ENCODE data around the gene ROR1. TPM values are rescaled to one million over a fixed set of nuclear protein-coding genes. Genes with fewer than 3 reads are reported as not detected.

ROR1 gene
- total RNA-seq, result 12.3 TPM
- long read RNA-seq, partial matches to known transcripts, result 10 of 22 reads
- long read RNA-seq, other reads (novel, unspliced or antisense), result 12 of 22 reads

GRCh38 chr1:63773815-63774616 is at the start of gene ROR1:
Gene ROR1, plus strand, starts transcription at chr1:63774017.
- peak; percentile 95 for DNase-seq (ENCODE audit: low spot score)

GRCh38 chr1:63724375-63724899 is 49.4 kb upstream of the ROR1 start:
- no peak for DNase-seq (ENCODE audit: low spot score)

GRCh38 chr1:63728611-63729226 is 45.1 kb upstream of the ROR1 start:
- no peak for DNase-seq (ENCODE audit: low spot score)

GRCh38 chr1:63729227-63729620 is 44.6 kb upstream of the ROR1 start:
- DNase-seq (ENCODE audit: low spot score), result no peak

DNA sequence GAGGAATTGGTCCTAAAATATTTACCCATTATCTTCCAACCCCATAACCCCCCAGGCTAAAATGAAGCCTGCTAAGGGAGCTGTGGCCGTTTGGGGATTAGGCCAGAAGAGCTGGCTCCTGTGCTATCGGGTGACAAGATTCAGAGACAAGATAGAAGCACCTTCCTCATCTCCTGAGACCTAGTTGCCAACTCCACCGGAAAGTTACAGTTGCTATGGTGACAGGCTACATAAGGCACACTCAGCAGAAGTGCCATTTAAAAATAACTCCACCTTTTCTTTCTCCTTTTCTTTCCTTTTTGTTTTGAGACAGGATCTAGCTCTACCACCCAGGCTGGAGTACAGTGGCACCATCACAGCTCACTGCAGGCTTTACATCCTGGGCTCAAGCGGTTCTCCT is 43.6 kb upstream of the ROR1 start:
- DNase-seq (ENCODE audit: low spot score), result no peak

DNA sequence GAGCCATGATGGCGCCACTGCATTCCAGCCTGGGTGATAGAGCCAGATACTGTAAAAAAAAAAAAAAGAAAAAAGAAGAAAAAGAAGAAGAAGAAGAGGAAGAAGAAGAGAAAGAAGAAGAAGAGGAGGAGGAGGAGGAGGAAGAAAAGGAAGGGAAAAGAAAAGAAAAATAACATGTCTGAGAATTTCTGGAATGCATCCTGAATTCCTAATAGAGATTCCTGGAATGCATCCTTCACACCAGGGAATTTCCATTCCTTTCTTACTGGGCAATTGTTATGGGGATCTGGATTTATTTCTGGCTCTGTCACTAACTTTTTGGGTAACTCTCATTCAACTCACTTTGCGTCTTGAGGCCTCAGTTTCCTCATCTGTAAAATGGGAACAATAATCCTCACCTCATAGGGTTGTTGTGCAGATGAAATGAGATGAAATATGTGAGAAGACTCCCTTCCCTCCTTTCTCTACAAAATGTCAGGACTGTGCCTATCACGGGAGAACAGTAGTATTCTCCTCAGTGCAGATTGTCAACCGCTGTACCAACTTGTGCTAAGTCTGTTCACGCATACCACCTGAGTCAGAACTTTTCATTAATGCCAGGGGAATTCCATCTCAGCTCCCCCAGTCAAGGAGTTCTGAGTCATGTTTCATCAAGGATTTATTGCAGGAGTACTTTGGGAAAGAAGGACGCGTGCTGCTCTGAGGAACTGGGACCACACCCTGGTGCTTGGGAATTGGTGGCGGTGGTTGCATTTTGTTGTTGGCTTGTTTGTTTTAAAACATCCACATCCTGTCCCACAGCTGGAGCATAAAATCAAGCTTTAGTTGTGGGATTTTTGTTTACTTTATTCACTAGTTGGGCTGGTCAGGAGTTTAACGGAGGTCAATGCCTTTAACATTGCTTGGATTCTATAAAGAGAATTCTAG is 42.4 kb upstream of the ROR1 start:
- DNase-seq (ENCODE audit: low spot score), result no peak

DNA sequence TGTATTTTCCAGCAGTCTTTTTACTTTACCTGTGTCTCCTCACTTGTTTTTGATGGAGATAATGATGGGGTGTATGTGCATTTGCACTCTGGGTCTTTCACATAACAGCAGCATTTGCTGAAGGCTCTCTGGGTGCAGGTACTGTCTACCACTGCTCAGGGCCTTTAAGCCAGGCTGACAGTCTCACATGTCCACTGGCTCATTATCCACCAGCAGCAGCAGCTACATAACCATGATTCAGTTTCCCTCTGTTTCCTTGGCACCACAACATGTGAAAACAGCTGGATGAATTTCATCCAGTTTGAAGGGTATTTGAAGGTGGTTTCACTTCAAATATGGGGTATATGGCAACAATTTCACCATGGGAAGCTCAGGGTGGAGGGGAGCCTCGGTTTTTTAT is 41.2 kb upstream of the ROR1 start:
- no peak for DNase-seq (ENCODE audit: low spot score)

DNA sequence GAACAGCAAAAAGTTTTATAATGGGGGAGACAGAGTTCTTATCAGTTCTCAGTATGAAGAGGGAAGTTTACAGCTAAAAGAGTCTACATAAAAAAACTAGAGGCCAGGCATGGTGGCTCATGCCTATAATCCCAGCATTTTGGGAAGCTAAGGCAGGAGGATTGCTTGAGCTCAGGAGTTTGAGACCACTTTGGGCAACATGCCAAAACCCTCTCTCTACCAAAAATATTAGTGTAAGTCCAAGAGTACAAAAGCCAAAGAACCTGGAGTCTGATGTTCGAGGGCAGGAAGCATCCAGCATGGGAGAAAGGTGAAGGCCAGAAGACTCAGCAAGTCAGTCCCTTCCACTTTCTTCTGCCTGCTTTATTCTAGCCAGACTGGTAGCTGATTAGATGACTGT is 35.0 kb upstream of the ROR1 start:
- no peak for DNase-seq (ENCODE audit: low spot score)

DNA sequence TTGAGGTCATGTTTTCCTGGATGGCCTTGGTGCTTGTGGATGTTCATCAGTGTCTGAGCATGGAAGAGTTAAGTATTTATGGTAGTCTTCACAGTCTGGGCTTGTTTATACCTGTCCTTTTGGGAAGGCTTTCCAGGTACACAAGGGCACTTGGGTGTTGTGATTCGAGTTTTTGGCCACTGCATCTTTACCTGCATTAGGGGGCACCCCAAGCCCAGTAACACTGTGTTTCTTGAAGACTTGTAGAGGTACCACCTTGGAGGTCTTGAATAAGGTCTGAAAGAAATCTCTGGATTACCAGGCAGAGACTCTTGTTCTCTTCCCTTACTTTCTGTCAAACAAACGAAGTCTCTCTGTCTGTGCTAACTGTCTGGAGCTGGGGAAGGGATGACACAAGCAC is 34.4 kb upstream of the ROR1 start:
- no peak for DNase-seq (ENCODE audit: low spot score)

GRCh38 chr1:63740432-63740831 is 33.4 kb upstream of the ROR1 start:
- DNase-seq (ENCODE audit: low spot score), result no peak

DNA sequence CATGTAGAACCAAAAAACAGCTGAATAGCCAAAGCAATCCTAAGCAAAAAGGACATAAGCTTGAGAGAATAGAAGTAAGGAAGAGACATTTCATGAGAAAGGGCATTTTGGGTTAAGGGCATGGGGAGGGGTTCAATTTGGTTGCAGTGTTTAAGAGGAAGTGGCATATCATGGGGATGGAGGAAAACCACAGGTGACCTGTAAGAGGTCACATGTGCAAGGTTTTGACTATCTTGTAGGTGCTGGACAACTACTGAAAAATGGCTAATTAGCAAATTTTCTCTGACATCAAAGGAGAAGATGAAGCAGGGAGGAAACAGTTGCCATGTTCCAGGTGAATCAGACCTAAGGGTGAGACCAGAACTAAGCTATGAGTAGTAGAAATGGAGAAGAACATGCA is 31.3 kb upstream of the ROR1 start:
- DNase-seq (ENCODE audit: low spot score), result no peak

DNA sequence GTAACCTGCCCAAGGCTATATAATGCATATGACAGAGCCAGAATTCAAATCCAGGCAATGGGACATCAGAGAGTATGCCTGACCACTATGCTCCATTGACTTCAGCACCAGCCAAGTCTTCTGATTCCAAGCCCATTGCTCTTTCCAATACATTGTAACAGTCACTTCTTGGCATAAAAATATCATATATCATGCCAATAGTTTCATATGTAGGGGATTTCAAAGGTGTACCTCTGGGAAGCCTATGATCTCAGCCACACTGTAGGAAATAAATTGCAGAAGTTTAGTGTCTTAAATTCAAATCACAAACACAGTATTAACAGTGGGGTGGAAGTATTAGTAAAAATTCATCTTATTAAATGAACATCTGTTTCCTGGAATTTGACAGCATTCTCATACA is 30.0 kb upstream of the ROR1 start:
- DNase-seq (ENCODE audit: low spot score), result no peak

- DNase-seq (ENCODE audit: low spot score), result no peak
These were observed 27.5 kb upstream of the ROR1 start for GRCh38 chr1:63746129-63746864.

DNA sequence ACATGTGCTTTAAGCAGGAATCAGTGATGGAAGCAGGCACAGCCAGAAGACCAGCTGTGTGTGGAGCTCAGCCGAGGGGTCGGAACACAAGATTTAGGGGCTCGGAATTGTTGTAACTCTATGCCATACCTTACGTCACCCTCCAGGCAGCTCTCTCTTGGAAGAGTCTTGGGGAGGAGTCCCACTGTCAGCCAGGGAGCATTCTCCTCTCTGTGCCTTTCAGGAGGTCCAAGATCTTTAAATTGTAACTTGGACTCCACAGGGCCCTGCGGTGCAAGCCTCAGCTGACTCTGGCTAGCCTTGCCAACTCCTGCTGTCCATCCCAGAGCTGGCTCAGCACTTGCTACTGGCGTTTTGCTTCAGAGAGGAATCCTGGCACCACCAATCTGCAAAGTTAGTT is 26.4 kb upstream of the ROR1 start:
- DNase-seq (ENCODE audit: low spot score), result no peak

GRCh38 chr1:63748046-63748580 is 25.7 kb upstream of the ROR1 start:
- DNase-seq (ENCODE audit: low spot score), result no peak

DNA sequence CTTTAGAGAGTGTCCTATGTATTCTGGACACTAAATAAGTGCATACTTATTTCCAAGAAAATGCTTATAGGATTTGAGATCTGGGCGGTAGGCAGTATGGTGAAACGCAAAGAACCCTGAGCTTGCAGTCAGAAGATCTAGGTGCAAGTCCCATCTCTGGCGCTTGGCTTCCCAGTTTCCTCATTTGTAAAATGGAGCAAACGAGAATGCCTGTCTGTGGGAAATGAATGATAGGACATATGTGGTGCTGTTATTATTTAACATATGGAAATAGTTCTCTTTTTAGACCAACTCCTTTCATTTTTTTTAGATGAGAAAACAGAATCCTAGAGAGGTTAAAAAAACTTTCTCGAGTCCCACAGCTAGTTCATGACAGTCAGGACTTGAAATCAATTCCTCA is 25.2 kb upstream of the ROR1 start:
- no peak for DNase-seq (ENCODE audit: low spot score)

DNA sequence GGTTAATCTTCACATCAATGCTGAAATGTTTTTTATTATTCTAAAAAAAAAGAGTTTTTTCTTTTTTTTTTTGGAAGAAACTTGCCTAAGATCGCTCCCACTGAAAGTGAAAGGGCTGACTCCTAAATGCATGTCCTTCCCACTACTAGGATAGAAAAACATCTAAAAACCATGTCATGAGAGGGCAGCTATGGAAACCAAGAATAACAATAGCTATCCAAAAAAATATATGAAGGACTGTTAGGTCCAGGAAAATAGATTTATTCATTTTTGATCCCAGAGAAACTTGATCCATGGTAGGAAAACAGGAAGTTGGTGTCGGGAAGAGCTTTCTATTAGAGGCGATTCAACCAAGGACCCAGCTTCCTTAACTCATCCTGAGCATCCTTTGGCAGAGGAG is 23.1 kb upstream of the ROR1 start:
- no peak for DNase-seq (ENCODE audit: low spot score)

GRCh38 chr1:63752176-63752575 is 21.6 kb upstream of the ROR1 start:
- DNase-seq (ENCODE audit: low spot score), result no peak

- DNase-seq (ENCODE audit: low spot score), result no peak
These were observed 20.2 kb upstream of the ROR1 start for GRCh38 chr1:63753591-63753990.

DNA sequence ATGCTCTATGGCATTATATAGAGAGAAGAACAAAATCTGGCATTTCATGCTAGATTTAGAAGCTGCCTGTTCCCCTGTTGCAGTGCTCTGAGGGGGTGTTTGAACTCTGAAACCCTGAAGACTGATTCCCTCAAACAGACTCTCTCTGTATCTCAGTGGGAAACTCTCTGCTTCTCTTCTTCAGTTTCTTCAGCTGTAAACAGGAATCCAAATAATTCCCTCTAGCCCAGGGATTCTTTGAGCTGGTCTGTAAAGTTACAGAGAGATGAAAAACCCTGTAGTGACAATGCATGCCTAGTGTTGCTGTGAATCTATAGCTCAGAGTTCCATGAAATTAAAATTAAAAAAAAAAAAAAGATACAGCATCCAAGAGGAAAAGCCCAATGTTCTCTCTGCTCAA is 17.0 kb upstream of the ROR1 start:
- DNase-seq (ENCODE audit: low spot score), result no peak

GRCh38 chr1:63757334-63757733 is 16.5 kb upstream of the ROR1 start:
- DNase-seq (ENCODE audit: low spot score), result no peak
